Measurements from ENCODE around the gene OTUD6A.

OTUD6A gene

GRCh38 chrX:70062076-70062475 is at the start of gene OTUD6A:
OTUD6A (plus strand) TSS chrX:70062457; CDS start chrX:70062525, 68 bp downstream.
- no peak for DNase-seq

- no peak for DNase-seq
These were observed 49.5 kb upstream of the OTUD6A start for GRCh38 chrX:70012756-70013155.

GRCh38 chrX:70013466-70014381 is 48.5 kb upstream of the OTUD6A start:
- DNase-seq, result no peak

- no peak for DNase-seq
These were observed 45.7 kb upstream of the OTUD6A start for GRCh38 chrX:70016513-70016912.

GRCh38 chrX:70022616-70023015 is 39.6 kb upstream of the OTUD6A start:
- no peak for DNase-seq

- no peak for DNase-seq
These were observed 36.8 kb upstream of the OTUD6A start for GRCh38 chrX:70025464-70025863.

- DNase-seq, result no peak
These were observed 36.0 kb upstream of the OTUD6A start for GRCh38 chrX:70026112-70026850.

- no peak for DNase-seq
These were observed 35.4 kb upstream of the OTUD6A start for GRCh38 chrX:70026851-70027200.

GRCh38 chrX:70029863-70030262 is 32.4 kb upstream of the OTUD6A start:
- no peak for DNase-seq

GRCh38 chrX:70030301-70030767 is 31.9 kb upstream of the OTUD6A start:
- peak; percentile 7 to 11 for DNase-seq

GRCh38 chrX:70032792-70033191 is 29.5 kb upstream of the OTUD6A start:
- DNase-seq, result no peak

GRCh38 chrX:70033348-70034051 is 28.8 kb upstream of the OTUD6A start:
- DNase-seq, result no peak

GRCh38 chrX:70034646-70035045 is 27.6 kb upstream of the OTUD6A start:
- no peak for DNase-seq

GRCh38 chrX:70038515-70038914 is 23.7 kb upstream of the OTUD6A start:
- DNase-seq, result no peak

GRCh38 chrX:70038951-70039350 is 23.3 kb upstream of the OTUD6A start:
- no peak for DNase-seq

- DNase-seq, result no peak
These were observed 22.5 kb upstream of the OTUD6A start for GRCh38 chrX:70039758-70040157.

GRCh38 chrX:70041993-70042392 is 20.3 kb upstream of the OTUD6A start:
- DNase-seq, result no peak

- no peak for DNase-seq
These were observed 19.6 kb upstream of the OTUD6A start for GRCh38 chrX:70042399-70043371.

GRCh38 chrX:70043685-70044084 is 18.6 kb upstream of the OTUD6A start:
- DNase-seq, result no peak

GRCh38 chrX:70044541-70045245 is 17.6 kb upstream of the OTUD6A start:
- DNase-seq, result no peak

- DNase-seq, result no peak
These were observed 15.3 kb upstream of the OTUD6A start for GRCh38 chrX:70046978-70047377.
